Natural killer cell treated with Interleukin-12 subunit alpha and Interleukin-12 subunit beta and Interleukin-15 and Interleukin-18, amount 100 ng/mL, for 72 hours (primary cell): ENCODE measurements around the gene GPR63. TPM values are rescaled to one million over a fixed set of nuclear protein-coding genes. Genes with fewer than 3 reads are reported as not detected.

Experiments
- ATAC-seq, 2 donors: fragments of 150-1000 bp; cut with Tn5 transposase in 1 of 2; sonication (Bioruptor Pico), chemical (Tn5 transposase) in 1 of 2; 2 replicates each; pipeline ENCODE4 v1.10.0; 2021
- DNase-seq: peaks from one replicate; pipeline ENCODE4 v3.0.0; 2022; ENCODE audit warnings: low spot score
- H3K27ac Mint-ChIP-seq, 2 donors: 1 replicate in 1 of 2; 2 replicates in 1 of 2; pipeline ENCODE4 v1.8.0; 2022; ENCODE audit warnings: mixed read lengths in 2 of 2, mild to moderate bottlenecking in 1 of 2, moderate library complexity in 1 of 2
- H3K27me3 Mint-ChIP-seq, 2 donors: 1 replicate in 1 of 2; 2 replicates in 1 of 2; pipeline ENCODE4 v1.8.0; 2022; ENCODE audit warnings: mixed read lengths in 2 of 2
- H3K36me3 Mint-ChIP-seq: one replicate; pipeline ENCODE4 v1.8.0; 2022; ENCODE audit warnings: mixed read lengths
- H3K4me1 Mint-ChIP-seq, 2 donors: 1 replicate in 1 of 2; 2 replicates in 1 of 2; pipeline ENCODE4 v1.8.0; 2022; ENCODE audit warnings: low read depth in 2 of 2, mixed read lengths in 2 of 2, mild to moderate bottlenecking in 1 of 2
- H3K4me3 Mint-ChIP-seq: one replicate; pipeline ENCODE4 v1.8.0; 2022; ENCODE audit warnings: mixed read lengths
- H3K9me3 Mint-ChIP-seq: 2 replicates; pipeline ENCODE4 v1.8.0; 2022; ENCODE audit warnings: mixed read lengths
- total RNA-seq, 2 donors: library from RNA; stranded (reverse); gene quantifications; one replicate each; pipeline ENCODE4 v1.2.3, GENCODE V29; 2022

GPR63 gene
- total RNA-seq, 2 donors from 2014 or later, result 0.14 to 0.70 TPM

- ATAC-seq (peak; percentile 36 to 40), DNase-seq (no peak)
- Mint-ChIP-seq H3K4me3 (no peak overlapping the region), H3K27ac (no peak overlapping the region), H3K4me1 (no peaks in the 10 kb centered on the region), H3K27me3 (peaks cover 0 to 11% of the 10 kb centered on the region in 2 donors), H3K9me3 (no peaks in the 10 kb centered on the region), H3K36me3 (no peaks in the 10 kb centered on the region)
Observed at GRCh38 chr6:96762599-96762998, 74.7 kb downstream of the GPR63 start.

GRCh38 chr6:96761794-96762193, 75.5 kb downstream of the GPR63 start:
- H3K27ac Mint-ChIP-seq, result no peak overlapping the region
- H3K4me1 Mint-ChIP-seq, result no peaks in the 10 kb centered on the region

GRCh38 chr6:96760153-96760687, 77.1 kb downstream of the GPR63 start:
- peaks cover 0 to 11% of the 10 kb centered on the region in 2 donors for H3K27me3 Mint-ChIP-seq
- no peaks in the 10 kb centered on the region for H3K36me3 Mint-ChIP-seq
- H3K27ac Mint-ChIP-seq, result no peak overlapping the region
- DNase-seq, result no peak
- peak in 1 of 2 donors; percentile 32 for ATAC-seq
- H3K4me3 Mint-ChIP-seq, result no peak overlapping the region
- H3K9me3 Mint-ChIP-seq, result no peaks in the 10 kb centered on the region
- no peaks in the 10 kb centered on the region for H3K4me1 Mint-ChIP-seq

More at GRCh38 chr6:96761794-96762193, 75.5 kb downstream of the GPR63 start:
- DNase-seq, result no peak
- Mint-ChIP-seq H3K27me3 (peaks cover 0 to 11% of the 10 kb centered on the region in 2 donors), H3K4me3 (no peak overlapping the region), H3K36me3 (no peaks in the 10 kb centered on the region), H3K9me3 (no peaks in the 10 kb centered on the region)
- no peak for ATAC-seq

GRCh38 chr6:96755096-96755495, 82.2 kb downstream of the GPR63 start:
- H3K9me3 Mint-ChIP-seq, result peaks cover 2% of the 10 kb centered on the region
- DNase-seq, result no peak
- no peak overlapping the region for H3K4me3 Mint-ChIP-seq
- no peak for ATAC-seq
- peaks cover 6 to 12% of the 10 kb centered on the region in 2 donors for H3K27me3 Mint-ChIP-seq
- no peaks in the 10 kb centered on the region for H3K36me3 Mint-ChIP-seq
- H3K27ac Mint-ChIP-seq, result no peak overlapping the region
- H3K4me1 Mint-ChIP-seq, result no peaks in the 10 kb centered on the region

GRCh38 chr6:96749891-96750290, 87.4 kb downstream of the GPR63 start:
- Mint-ChIP-seq H3K4me1 (no peaks in the 10 kb centered on the region), H3K36me3 (no peaks in the 10 kb centered on the region), H3K27me3 (peaks cover 8 to 12% of the 10 kb centered on the region in 2 donors), H3K4me3 (no peak overlapping the region), H3K9me3 (peaks cover 2% of the 10 kb centered on the region), H3K27ac (no peak overlapping the region)
- no peak for DNase-seq
- no peak for ATAC-seq

Other genes with a start within 250 kb of the GPR63 start
- gene NDUFAF4, start 60.4 kb upstream of the GPR63 start, total RNA-seq, result 10 to 100 TPM; 39.0 to 67.7 TPM
- gene KLHL32, start 87.3 kb upstream of the GPR63 start, total RNA-seq, result not detected